Heart right ventricle (tissue), 16 donors: Measurements from ENCODE around the gene OR10H5. TPM values are rescaled to one million over a fixed set of nuclear protein-coding genes. Genes with fewer than 3 reads are reported as not detected.

Source experiments
- ATAC-seq, 8 donors: fragments of 200-7000 bp; cut with Tn5 transposase; one replicate each; pipeline ENCODE4 v1.9.1; 2020; ENCODE audit warnings: mild to moderate bottlenecking in 8 of 8, moderate library complexity in 8 of 8, moderate number of reproducible peaks in 1 of 8
- DNase-seq, 2 donors: peaks; one replicate each; pipeline ENCODE4 v3.0.0-alpha.2; 2020
- H3K27ac ChIP-seq, 10 donors: fragments of 200-600 bp; sonication (generic) in 2 of 10; one replicate each; pipeline versions ENCODE4 v1.5.0 to v1.8.0; 2020 to 2022; ENCODE audit warnings: mild to moderate bottlenecking in 3 of 10
- H3K27me3 ChIP-seq, 7 donors: fragments of 200-600 bp; one replicate each; pipeline ENCODE4 v1.8.0; 2021 to 2022; ENCODE audit warnings: mild to moderate bottlenecking in 2 of 7
- H3K36me3 ChIP-seq, 9 donors: fragments of 200-600 bp; sonication (generic) in 1 of 9; one replicate each; pipeline versions ENCODE4 v1.5.0 to v1.8.0; 2020 to 2022; ENCODE audit warnings: mild to moderate bottlenecking in 2 of 9
- H3K4me1 ChIP-seq, 9 donors: fragments of 200-600 bp; sonication (generic) in 1 of 9; one replicate each; pipeline versions ENCODE4 v1.5.0 to v1.8.0; 2020 to 2022; ENCODE audit warnings: mild to moderate bottlenecking in 4 of 9
- H3K4me3 ChIP-seq, 10 donors: fragments of 200-600 bp; sonication (generic) in 2 of 10; one replicate each; pipeline versions ENCODE4 v1.5.0 to v1.8.0; 2020 to 2022; ENCODE audit warnings: mild to moderate bottlenecking in 7 of 10, moderate library complexity in 2 of 10
- H3K9me3 ChIP-seq, 11 donors: fragments of 200-600 bp in 10 of 11; sonication (generic) in 2 of 11; one replicate each; pipeline versions ENCODE4 v1.5.0 to v1.8.0; 2013 to 2022; ENCODE audit warnings: mild to moderate bottlenecking in 2 of 11, control low read depth in 1 of 11, moderate library complexity in 1 of 11
- CTCF ChIP-seq, 9 donors: fragments of 200-600 bp; sonication (generic) in 2 of 9; IDR thresholded peaks; one replicate each; pipeline versions ENCODE4 v1.5.0 to v1.8.0; 2021 to 2022; ENCODE audit warnings: antibody characterized with exemption in 9 of 9, mild to moderate bottlenecking in 5 of 9, moderate library complexity in 1 of 9
- WGBS, 2 donors: extraction: QIAGEN DNeasy Blood & Tissue Kit; methylation state at CpG; one replicate each; pipeline ENCODE4 v1.1.7; 2013; ENCODE audit warnings: inconsistent platforms in 1 of 2; 5-methylcytosine and 5-hydroxymethylcytosine counted together
- intact Hi-C, 10 donors: fragments of 100-400 bp; cut with DNase I; formaldehyde crosslinking; loops; one replicate each; pipeline versions ENCODE4 v1.11.1 to v1.14.2; 2022
- polyA plus RNA-seq, 2 donors: library from polyadenylated mRNA; stranded (reverse); fragments of 200-250 nt; gene quantifications; one replicate each; pipeline ENCODE4 v1.2.3, GENCODE V29; 2013
- total RNA-seq, 10 donors: library from RNA; stranded (reverse); fragmentation: NEBNext Ultra II Directional in 3 of 10; extraction: Animal tissue kit (Norgen Biotek cat#: 25700) in 3 of 10; gene quantifications; one replicate each; pipeline versions ENCODE4 v1.2.1 to v1.2.4, GENCODE V29; 2021 to 2023
- donor health status: Arrhythmogenic right ventricular cardiomyopathy.
- donor health status: ischemic (EF 13 %, LVEDD 7.1; RV severe dilation, severe dysfunction).
- donor health status: healthy with polysubstance abuse.
- donor health status: DM: no; HTN: yes; CAD: no.
- donor health status: DM: no; HTN: no; CAD: no.
- donor health status: ischemic (EF 25% LVEDD 6.9; RV normal size, moderate dysfunction).
- donor health status: ischemic (EF 25% LVEDD 5.7; RV mildly dilated, moderate dysfunction).
- donor health status: healthy.
- donor health status: DM: yes; HTN: yes; CAD: no.
- donor health status: Ischemic cardiomyopathy.
- donor health status: ischemic (EF 35%, LVEDD 5.7; RV mildly dilated, moderate dysfunction).
- donor health status: nonischemic (EF 11% LVEDD 7.7; RV severe dilation, severe dysfunction).
- donor health status: DM: yes; HTN: yes; CAD: no.
- donor health status: PGD.
- donor health status: ischemic (EF 29% LVEDD 5.4; RV normal size, mild dysfunction).
- donor health status: nonischemic (EF 23%, LVEDD 6.1; RV moderate dilation, normal function).

Gene OR10H5
- total and polyA plus RNA-seq, 12 donors = not detected

- intact Hi-C loops = loop anchor here in 2 of 10 donors (5.0 to 10.0 kb wide), 2 partner anchors 99 to 101 kb away; partner anchors contain the start of gene CYP4F12 (in 1 of the 2)
- DNase-seq = no peak
- no peak for ATAC-seq
- H3K4me1 ChIP-seq = peaks cover 2 to 29% (median 14%) of the 10 kb centered on the region in 9 donors
- H3K36me3 ChIP-seq = no peaks in the 10 kb centered on the region
- no peak overlapping the region for H3K4me3 ChIP-seq
- TF ChIP-seq CTCF (IDR thresholded peaks at IDR 0.05) = no peak
- 85 to 90% methylated on average over 4 of the region's 4 CpGs for WGBS, 2 donors
- H3K27me3 ChIP-seq = peaks cover 0 to 5% (median 0%) of the 10 kb centered on the region in 7 donors
- H3K27ac ChIP-seq = no peak overlapping the region
- no peaks in the 10 kb centered on the region for H3K9me3 ChIP-seq
Observed at GRCh38 chr19:15776264-15776663, 11.2 kb upstream of the OR10H5 start.

- peaks cover 2 to 36% (median 18%) of the 10 kb centered on the region in 9 donors for H3K4me1 ChIP-seq
- intact Hi-C loops = loop anchor here in 2 of 10 donors (5.0 to 10.0 kb wide), 2 partner anchors 100 to 102 kb away; partner anchors contain the start of gene CYP4F12 (in 1 of the 2)
- H3K27me3 ChIP-seq = peaks cover 0 to 5% (median 0%) of the 10 kb centered on the region in 7 donors
- DNase-seq (no peak), ATAC-seq (no peak)
- no peak for TF ChIP-seq CTCF (IDR thresholded peaks at IDR 0.05)
- 38 to 46% methylated on average over 9 of the region's 9 CpGs for WGBS, 2 donors
- no peaks in the 10 kb centered on the region for H3K9me3 ChIP-seq
- H3K36me3 ChIP-seq = no peaks in the 10 kb centered on the region
- no peak overlapping the region for H3K4me3 ChIP-seq
- H3K27ac ChIP-seq = peak overlapping the region in 2 of 10 donors; percentile 15 to 51
Observed at GRCh38 chr19:15776991-15777970, 10.2 kb upstream of the OR10H5 start.

GRCh38 chr19:15779756-15780476 is 7.5 kb upstream of the OR10H5 start:
- H3K36me3 ChIP-seq = no peaks in the 10 kb centered on the region
- H3K4me1 ChIP-seq = peaks cover 2 to 36% (median 18%) of the 10 kb centered on the region in 9 donors
- 17 to 24% methylated on average over 9 to 10 of the region's 10 CpGs for WGBS, 2 donors
- intact Hi-C loops = loop anchor here in 3 of 10 donors (5.0 to 10.0 kb wide), 3 partner anchors 48 to 105 kb away; partner anchors contain the start of gene CYP4F12 (in 1 of the 3)
- peak; percentile 76 to 88 for DNase-seq
- H3K27ac ChIP-seq = peak overlapping the region; percentile 46 to 89 (median 72)
- TF ChIP-seq CTCF (IDR thresholded peaks at IDR 0.05) = no peak
- ATAC-seq = peak; percentile 89 to 96 (median 94)
- peak overlapping the region in 5 of 10 donors; percentile 26 to 37 (median 35) for H3K4me3 ChIP-seq
- H3K27me3 ChIP-seq = peaks cover 0 to 5% (median 0%) of the 10 kb centered on the region in 7 donors
- no peaks in the 10 kb centered on the region for H3K9me3 ChIP-seq
